WERI-Rb-1 (cell line): Measurements from ENCODE around the gene KREMEN1.

ENCODE experiments used
- DNase-seq: peaks from one replicate; pipeline ENCODE4 v3.0.0-alpha.2; 2020
- H3K27ac ChIP-seq: fragments of 250-450 bp; sonication (Bioruptor Pico); 2 replicates; pipeline ENCODE4 v1.5.1; 2020; ENCODE audit warnings: mild to moderate bottlenecking, moderate library complexity
- H3K27me3 ChIP-seq: fragments of 250-450 bp; sonication (Bioruptor Pico); 2 replicates; pipeline ENCODE4 v1.5.1; 2021; ENCODE audit warnings: mild to moderate bottlenecking, low read depth, moderate library complexity; ENCODE audit not compliant: insufficient read depth, severe bottlenecking
- H3K36me3 ChIP-seq: fragments of 250-450 bp; sonication (Bioruptor Pico); 2 replicates; pipeline ENCODE4 v1.5.1; 2020; ENCODE audit warnings: mild to moderate bottlenecking, moderate library complexity
- H3K4me3 ChIP-seq: 2 replicates; pipeline ENCODE4 v1.5.1; 2011; ENCODE audit warnings: low read depth, mild to moderate bottlenecking, control low read depth, low read length
- H3K9me3 ChIP-seq: fragments of 250-450 bp; sonication (Bioruptor Pico); 2 replicates; pipeline ENCODE4 v1.5.1; 2021; ENCODE audit warnings: mild to moderate bottlenecking, moderate library complexity; ENCODE audit not compliant: severe bottlenecking
- CTCF ChIP-seq: IDR thresholded peaks from 2 replicates; pipeline ENCODE4 v1.5.1; 2011; ENCODE audit warnings: low read depth, mild to moderate bottlenecking, control low read depth, inconsistent platforms, low read length

Gene KREMEN1

DNA sequence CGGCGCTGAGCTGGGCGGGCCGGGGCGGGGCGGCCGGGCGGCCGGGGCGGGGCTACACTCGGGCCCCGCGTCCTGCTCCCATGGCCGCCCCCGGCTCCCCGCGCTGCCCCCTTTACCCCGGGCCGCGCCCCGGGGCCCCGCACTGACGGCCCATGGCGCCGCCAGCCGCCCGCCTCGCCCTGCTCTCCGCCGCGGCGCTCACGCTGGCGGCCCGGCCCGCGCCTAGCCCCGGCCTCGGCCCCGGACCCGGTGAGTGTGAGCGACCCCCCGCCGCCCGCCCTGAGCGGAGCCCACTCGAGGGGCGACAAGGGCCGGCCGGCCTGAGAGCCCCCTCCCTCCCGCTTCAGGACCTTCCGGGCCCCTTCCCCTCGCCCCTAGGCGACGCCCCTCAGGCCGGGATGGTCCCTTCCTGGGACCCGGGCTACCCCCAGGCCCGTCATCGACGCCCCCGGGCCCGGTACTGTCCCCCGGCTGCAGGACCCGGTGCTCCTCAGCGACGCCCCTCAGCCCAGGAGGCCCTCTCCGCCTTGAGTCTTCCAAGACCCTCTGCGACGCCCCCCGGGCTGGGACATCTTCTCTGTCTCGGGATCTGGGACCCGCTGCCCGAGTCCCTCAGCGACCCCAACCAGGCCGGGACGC lies at the start of gene KREMEN1:
KREMEN1 (plus strand) TSS at position 57 of the 639 bp plus-strand sequence; CDS start at position 153, 96 bp downstream.
- no peak for DNase-seq
- peaks cover 2% of the 10 kb centered on the region for H3K9me3 ChIP-seq
- no peak within 1 kb of the TSS for H3K27ac ChIP-seq
- no peaks in the 10 kb centered on the region for H3K27me3 ChIP-seq
- TF ChIP-seq CTCF, result no peak
- no peaks in the 10 kb centered on the region for H3K36me3 ChIP-seq
- peak within 1 kb of the TSS; percentile 53 for H3K4me3 ChIP-seq

GRCh38 chr22:29023172-29023796 lies 49.6 kb upstream of the KREMEN1 start:
- no peak for TF ChIP-seq CTCF
- no peak overlapping the region for H3K27ac ChIP-seq

GRCh38 chr22:29026579-29026978 lies 46.3 kb upstream of the KREMEN1 start:
- no peak for TF ChIP-seq CTCF
- H3K36me3 ChIP-seq, result peaks cover 6% of the 10 kb centered on the region; the same call in 1 of the 2 replicates
- DNase-seq, result no peak
- no peak overlapping the region for H3K4me3 ChIP-seq
- no peaks in the 10 kb centered on the region for H3K27me3 ChIP-seq
- no peak overlapping the region for H3K27ac ChIP-seq
- no peaks in the 10 kb centered on the region for H3K9me3 ChIP-seq

More at GRCh38 chr22:29023172-29023796, 49.6 kb upstream of the KREMEN1 start:
- H3K4me3 ChIP-seq, result no peak overlapping the region
- H3K36me3 ChIP-seq, result peaks cover 3% of the 10 kb centered on the region; the same call in 1 of the 2 replicates
- no peaks in the 10 kb centered on the region for H3K27me3 ChIP-seq
- no peak for DNase-seq
- no peaks in the 10 kb centered on the region for H3K9me3 ChIP-seq

GRCh38 chr22:29028468-29028867 lies 44.4 kb upstream of the KREMEN1 start:
- no peak for TF ChIP-seq CTCF
- Histone ChIP-seq H3K36me3 (peaks cover 6% of the 10 kb centered on the region; the same call in 1 of the 2 replicates), H3K27ac (no peak overlapping the region), H3K4me3 (no peak overlapping the region), H3K27me3 (no peaks in the 10 kb centered on the region), H3K9me3 (no peaks in the 10 kb centered on the region)
- no peak for DNase-seq

DNA sequence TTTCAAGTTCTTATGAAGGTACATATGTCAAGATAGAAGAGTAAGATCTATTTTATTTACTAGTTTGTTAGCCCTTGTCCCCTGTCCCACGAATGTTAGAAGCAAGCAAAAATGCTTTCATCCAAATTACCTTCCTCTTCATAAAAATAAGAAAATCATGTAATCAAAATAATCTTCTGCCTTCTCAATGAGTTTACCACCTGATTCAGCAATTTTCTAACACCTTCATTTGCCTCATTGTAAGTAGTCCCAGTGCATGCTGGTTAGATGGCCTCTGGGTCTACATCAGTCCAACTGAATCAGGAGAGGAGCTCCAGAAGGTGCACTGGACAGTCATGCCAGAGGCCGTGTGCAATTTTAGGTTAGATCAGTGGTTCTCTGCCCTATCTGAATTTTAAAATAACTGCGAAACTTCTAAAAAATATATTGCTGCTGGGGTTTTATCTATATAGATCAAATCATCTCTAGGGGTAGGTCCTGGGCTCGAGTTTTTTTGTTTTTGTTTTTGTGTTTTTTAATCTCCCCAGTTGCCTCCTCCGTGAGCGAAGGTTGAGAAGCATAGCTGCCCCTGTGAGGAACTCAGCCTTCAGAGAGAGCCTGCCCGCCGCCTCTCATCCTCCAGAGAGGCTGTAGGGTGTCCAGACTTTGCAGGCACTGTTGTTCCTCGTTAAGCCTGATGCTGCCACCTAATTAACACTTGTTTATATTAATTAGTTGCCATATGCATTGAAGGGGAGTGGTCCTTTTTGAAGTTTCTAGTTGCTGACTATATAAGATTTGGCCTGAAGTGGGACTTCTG lies 43.4 kb upstream of the KREMEN1 start:
- no peak overlapping the region for H3K27ac ChIP-seq
- peaks cover 6% of the 10 kb centered on the region; the same call in 1 of the 2 replicates for H3K36me3 ChIP-seq
- no peak for DNase-seq
- H3K9me3 ChIP-seq, result no peaks in the 10 kb centered on the region
- H3K4me3 ChIP-seq, result no peak overlapping the region
- H3K27me3 ChIP-seq, result no peaks in the 10 kb centered on the region
- no peak for TF ChIP-seq CTCF
